AG09319 (cell line): ENCODE results near the gene MAP1B.

Source experiments
- DNase-seq: peaks from one replicate; pipeline ENCODE4 v3.0.0-alpha.2; 2010; ENCODE audit warnings: low read depth; ENCODE audit errors: extremely low read depth
- CTCF ChIP-seq: IDR thresholded peaks from 2 replicates; pipeline ENCODE4 v1.5.1; 2011; ENCODE audit warnings: low read depth, mild to moderate bottlenecking, inconsistent platforms, low read length, moderate library complexity

The MAP1B gene

GRCh38 chr5:72096602-72097188 lies 10.6 kb upstream of the MAP1B start:
- TF ChIP-seq CTCF = no peak
- no peak for DNase-seq

- TF ChIP-seq CTCF = no peak
These were observed 5.4 kb upstream of the MAP1B start for GRCh38 chr5:72101828-72102227.

GRCh38 chr5:72106817-72107130 lies 501 bp upstream of the MAP1B start:
- no peak for TF ChIP-seq CTCF
- DNase-seq = no peak

More at GRCh38 chr5:72101828-72102227, 5.4 kb upstream of the MAP1B start:
- no peak for DNase-seq

GRCh38 chr5:72107901-72108201 lies 576 bp downstream of the MAP1B start:
- DNase-seq = no peak
- TF ChIP-seq CTCF = no peak

GRCh38 chr5:72108202-72109061 lies 1.2 kb downstream of the MAP1B start:
- no peak for DNase-seq
- no peak for TF ChIP-seq CTCF

GRCh38 chr5:72109062-72109411 lies 1.8 kb downstream of the MAP1B start:
- TF ChIP-seq CTCF = no peak
- no peak for DNase-seq

GRCh38 chr5:72109625-72110024 lies 2.4 kb downstream of the MAP1B start:
- TF ChIP-seq CTCF = no peak; the same call in 1 of the 2 replicates
- no peak for DNase-seq
